HepG2 (cell line): ENCODE measurements around the gene CACNA1C. TPM values are rescaled to one million over a fixed set of nuclear protein-coding genes. Genes with fewer than 3 reads are reported as not detected.

Source experiments
- ATAC-seq: fragments of 200-7000 bp; cut with Tn5 transposase; 3 replicates; pipeline ENCODE4 v1.9.1; 2020; ENCODE audit warnings: mild to moderate bottlenecking, moderate library complexity
- BruUV-seq: library from RNA; stranded (reverse); fragments of 400-500 nt; replicated peaks from 2 replicates; lab custom pipeline; 2021; lab: Mats Ljungman, UMichigan
- CTCF ChIA-PET: fragments of 300-600 bp; formaldehyde crosslinking; extraction: SDS; loops from one replicate; lab custom pipeline; 2021; ENCODE audit warnings: low total read pairs, inconsistent platforms, low intra/inter-chr PET ratio; lab: Yijun Ruan, JAX
- POLR2A ChIA-PET: fragments of 350-600 bp; sonication (Branson Sonifier 250); formaldehyde crosslinking; loops from one replicate; lab custom pipeline; 2020; ENCODE audit warnings: antibody characterized with exemption, inconsistent platforms; lab: Yijun Ruan, JAX
- DNase-seq: peaks from one replicate; pipeline ENCODE4 v3.0.0-alpha.2; 2015; ENCODE audit warnings: low spot score
- FAIRE-seq: peaks from 3 replicates; lab custom pipeline; 2011; peaks lifted over from hg19 to GRCh38; lab: Jason Lieb, UNC
- H2AFZ ChIP-seq: one replicate; pipeline ENCODE4 v1.6.1; 2011; ENCODE audit warnings: low read length, inconsistent platforms
- H3K27ac ChIP-seq: fragments of 300-600 bp; 3 replicates; pipeline ENCODE4 v1.8.0; 2011; ENCODE audit warnings: mixed run types, mild to moderate bottlenecking, mixed read lengths, low read length, inconsistent platforms; ENCODE audit not compliant: insufficient read depth; ENCODE audit errors: extremely low read length
- H3K27me3 ChIP-seq, 2 experiments: fragments of 200-600 bp in 1 of 2; 2 replicates in 1 of 2; 3 replicates in 1 of 2; pipeline versions ENCODE4 v1.6.0 to v1.8.0; 2011; ENCODE audit warnings: low read length in 2 of 2, mild to moderate bottlenecking in 2 of 2, moderate library complexity in 2 of 2, inconsistent platforms in 1 of 2; ENCODE audit not compliant: insufficient read depth in 2 of 2, control insufficient read depth in 1 of 2
- H3K36me3 ChIP-seq, 2 experiments: fragments of 200-600 bp in 1 of 2; replicated peaks in 1 of 2; 2 replicates in 1 of 2; 3 replicates in 1 of 2; pipeline versions ENCODE4 v1.5.1 to v1.8.0; 2011; ENCODE audit warnings: low read length in 2 of 2, inconsistent platforms in 1 of 2; ENCODE audit not compliant: insufficient read depth in 2 of 2, control insufficient read depth in 1 of 2
- H3K4me1 ChIP-seq: 2 replicates; pipeline ENCODE4 v1.5.1; 2012; ENCODE audit warnings: low read length, inconsistent platforms; ENCODE audit not compliant: insufficient read depth
- H3K4me2 ChIP-seq: 2 replicates; pipeline ENCODE4 v1.6.0; 2011; ENCODE audit warnings: low read depth, low read length, inconsistent platforms
- H3K4me3 ChIP-seq, 3 experiments: fragments of 200-600 bp in 1 of 3; sonication (generic), shearing (Covaris generic) in 1 of 3; replicated peaks in 1 of 3; 2 replicates each; pipeline ENCODE4 v1.5.1; 2011 to 2016; ENCODE audit warnings: low read length in 3 of 3, inconsistent platforms in 2 of 3, low read depth in 2 of 3, mild to moderate bottlenecking in 2 of 3, control low read depth in 1 of 3, mixed read lengths in 1 of 3; ENCODE audit not compliant: insufficient read depth in 1 of 3
- H3K79me2 ChIP-seq: one replicate; pipeline ENCODE4 v1.6.1; 2011; ENCODE audit warnings: low read length, inconsistent platforms; ENCODE audit not compliant: insufficient read depth
- H3K9ac ChIP-seq: 2 replicates; pipeline ENCODE4 v1.6.0; 2011; ENCODE audit warnings: mild to moderate bottlenecking, low read depth, low read length, inconsistent platforms; ENCODE audit not compliant: insufficient read depth
- H3K9me3 ChIP-seq: 2 replicates; pipeline ENCODE4 v1.5.1; 2012; ENCODE audit warnings: mild to moderate bottlenecking, low read length
- H4K20me1 ChIP-seq: 2 replicates; pipeline ENCODE4 v1.6.0; 2011; ENCODE audit warnings: inconsistent platforms, mild to moderate bottlenecking, low read length, moderate library complexity; ENCODE audit not compliant: insufficient read depth
- AHDC1 ChIP-seq: sonication (generic); formaldehyde crosslinking; IDR thresholded peaks from 2 replicates; pipeline ENCODE4 v1.5.1; 2020; ENCODE audit warnings: mild to moderate bottlenecking, missing genetic modification reagents, borderline replicate concordance
- ETV6 ChIP-seq: sonication (generic); formaldehyde crosslinking; conservative IDR thresholded peaks from 2 replicates; pipeline ENCODE4 v1.4.0; 2020; ENCODE audit warnings: missing genetic modification reagents
- RELA ChIP-seq: sonication (generic); formaldehyde crosslinking; IDR thresholded peaks from 2 replicates; pipeline ENCODE4 v1.4.0; 2020; ENCODE audit warnings: missing genetic modification reagents
- SALL2 ChIP-seq: sonication (generic); formaldehyde crosslinking; IDR thresholded peaks from 2 replicates; pipeline ENCODE4 v1.8.1; 2023; ENCODE audit warnings: mild to moderate bottlenecking, missing genetic modification reagents, inconsistent platforms
- SNAI1 ChIP-seq: sonication (generic); formaldehyde crosslinking; IDR thresholded peaks from 2 replicates; pipeline ENCODE4 v1.5.0; 2020; ENCODE audit warnings: mild to moderate bottlenecking, missing genetic modification reagents, borderline replicate concordance
- ZNF34 ChIP-seq: sonication (generic); formaldehyde crosslinking; IDR thresholded peaks from 2 replicates; pipeline ENCODE4 v1.4.0; 2020; ENCODE audit warnings: mild to moderate bottlenecking, missing genetic modification reagents, borderline replicate concordance
- ZNF770 ChIP-seq: sonication (generic); formaldehyde crosslinking; IDR thresholded peaks from 2 replicates; pipeline ENCODE4 v1.5.0; 2020; ENCODE audit warnings: mild to moderate bottlenecking, missing genetic modification reagents
- WGBS: methylation state at CpG from one replicate; pipeline ENCODE4 v1.1.6; 2017; ENCODE audit warnings: low lambda C conversion rate; 5-methylcytosine and 5-hydroxymethylcytosine counted together
- in situ Hi-C: cut with HindIII; loops from 2 replicates; pipeline ENCODE4 v1.10.0; 2017; ENCODE audit warnings: low pct_unique_long_range_greater_than_20kb; ENCODE audit not compliant: extremely low pct_ligation_motif_present
- intact Hi-C: fragments of 100-400 bp; cut with micrococcal nuclease; formaldehyde crosslinking; loops from one replicate; pipeline ENCODE4 v1.10.0; 2022; ENCODE audit not compliant: unreplicated experiment
- polyA plus RNA-seq, 8 experiments: library from polyadenylated mRNA; depleted of rRNA in 3 of 8; stranded (reverse) in 7 of 8; unstranded in 1 of 8; fragments of >200 nt; fragmentation: Illumina TruSeq in 4 of 8; extraction: Trizol in 4 of 8; gene quantifications; 2 replicates each; pipeline versions ENCODE4 v1.2.1 to v1.2.3, GENCODE V29; 2011 to 2016; ENCODE audit warnings: low read depth in 4 of 8, missing spikeins in 1 of 8, mixed read lengths in 1 of 8; ENCODE audit not compliant: insufficient read depth in 1 of 8
- total RNA-seq, 5 experiments: library from RNA; depleted of rRNA; stranded (reverse); fragments of >200 nt; fragmentation: Illumina TruSeq; extraction: Trizol; gene quantifications; 2 replicates each; pipeline ENCODE4 v1.2.3, GENCODE V29; 2016; ENCODE audit warnings: low read depth in 1 of 5

The CACNA1C gene
- total and polyA plus RNA-seq, 2 of the 13 experiments (the other 11 are each of a cell fraction or from before 2014, with no cell fraction given), result not detected

- no peak for TF ChIP-seq AHDC1 (CRISPR knock-in tag)
Observed at GRCh38 chr12:2165927-2166326, 113.1 kb downstream of the CACNA1C start (continued).

- H3K36me3 ChIP-seq, result no peaks in the 10 kb centered on the region
- no peaks in the 10 kb centered on the region for H4K20me1 ChIP-seq
- intact Hi-C loops, result no loop called here
- no TSS peak for BruUV-seq
- no peak overlapping the region for H3K9ac ChIP-seq
- TF ChIP-seq SNAI1 (no peak), SALL2 (CRISPR knock-in tag) (no peak), RELA (CRISPR knock-in tag) (no peak), ZNF770 (CRISPR knock-in tag) (no peak), ZNF34 (no peak), ETV6 (CRISPR knock-in tag) (no peak)
- H3K4me1 ChIP-seq, result peaks cover 53% of the 10 kb centered on the region
- CTCF ChIA-PET, result no interaction called here
- DNase-seq (no peak), FAIRE-seq (no peak), ATAC-seq (no peak)
- no peaks in the 10 kb centered on the region for H3K79me2 ChIP-seq
- POLR2A ChIA-PET, result no interaction called here
- no peak overlapping the region for H3K4me2 ChIP-seq
- 0 out of 5 replicates have a peak, but pooled peaks cover 0 to 3% of the 10 kb centered on the region in 2 experiments for H3K27me3 ChIP-seq
- no peak overlapping the region for H2AFZ ChIP-seq
- no peaks in the 10 kb centered on the region for H3K9me3 ChIP-seq
- in situ Hi-C loops, result no loop called here
- no peak overlapping the region for H3K4me3 ChIP-seq
- WGBS, result 28% methylated on average over 5 of the region's 5 CpGs
- H3K27ac ChIP-seq, result no peak overlapping the region
Observed at GRCh38 chr12:2166696-2167095, 113.9 kb downstream of the CACNA1C start.
